ENCODE results near the gene MAN2A1. TPM values are rescaled to one million over a fixed set of nuclear protein-coding genes. Genes with fewer than 3 reads are reported as not detected.

Gene MAN2A1
- total and polyA plus RNA-seq, 2 donors = 22.2 to 66.4 TPM

DNA sequence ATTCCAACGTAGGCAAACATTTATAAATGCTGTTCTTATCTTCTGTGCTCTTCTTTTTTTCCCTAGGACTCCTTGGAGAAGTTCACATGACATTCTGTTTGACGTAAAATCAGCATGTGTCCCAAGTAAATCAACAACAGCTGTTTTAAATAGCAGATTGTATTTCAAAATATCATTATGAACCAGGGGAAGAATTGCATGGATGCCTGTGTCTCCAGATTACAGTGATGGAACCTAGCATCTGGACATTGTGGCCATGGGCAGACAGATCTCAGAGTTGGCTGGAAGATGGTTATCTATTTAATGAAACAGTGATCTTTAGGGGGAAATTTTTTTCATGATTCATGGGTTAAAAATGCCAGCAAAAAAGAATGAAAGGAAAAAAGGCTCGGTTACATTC is 222.0 kb downstream of the MAN2A1 start:
- WGBS = 93% methylated on average over 3 of the region's 3 CpGs
- DNase-seq (ENCODE audit: low read depth in 6 of 9, low spot score in 9 of 9) = no peak
- no peak overlapping the region for H3K27ac ChIP-seq (ENCODE audit: low read depth in 1 of 2, low read length in 1 of 2)
- peaks cover 30 to 39% of the 10 kb centered on the region in 2 donors for H3K4me1 ChIP-seq (ENCODE audit: control insufficient read depth in 2 of 2, insufficient read depth in 2 of 2, low read length in 2 of 2)
- H3K27me3 ChIP-seq (ENCODE audit: control insufficient read depth in 2 of 2, insufficient read depth in 1 of 2, low read length in 1 of 2) = no peaks in the 10 kb centered on the region
- H3K4me3 ChIP-seq (ENCODE audit: low read length in 2 of 2) = no peak overlapping the region
- H3K9me3 ChIP-seq (ENCODE audit: control insufficient read depth in 2 of 2, insufficient read depth in 1 of 2, low read length in 1 of 2) = no peaks in the 10 kb centered on the region
- no peaks in the 10 kb centered on the region for H3K36me3 ChIP-seq (ENCODE audit: control insufficient read depth in 2 of 2, insufficient read depth in 2 of 2, low read length in 1 of 2)

DNA sequence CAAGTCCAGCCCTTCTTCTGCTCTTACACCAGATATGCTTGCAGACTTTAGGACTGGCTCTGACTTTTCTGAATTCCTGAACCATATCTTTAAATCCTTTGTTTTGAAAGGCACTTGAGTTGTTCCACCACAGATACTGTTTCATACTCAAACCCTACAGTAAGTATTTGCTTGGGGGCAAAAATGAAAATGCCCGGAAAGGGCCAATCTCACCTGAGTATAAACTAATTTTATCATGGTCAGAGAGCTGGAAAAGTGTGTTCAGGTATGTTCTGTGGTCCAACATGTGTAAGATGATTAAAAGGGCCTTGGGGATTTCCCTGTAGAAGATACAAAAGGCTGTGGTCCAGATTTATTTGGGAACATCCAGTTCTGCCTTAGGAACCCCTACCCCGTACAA is 225.2 kb downstream of the MAN2A1 start:
- WGBS = 97% methylated on average over 2 of the region's 2 CpGs

DNA sequence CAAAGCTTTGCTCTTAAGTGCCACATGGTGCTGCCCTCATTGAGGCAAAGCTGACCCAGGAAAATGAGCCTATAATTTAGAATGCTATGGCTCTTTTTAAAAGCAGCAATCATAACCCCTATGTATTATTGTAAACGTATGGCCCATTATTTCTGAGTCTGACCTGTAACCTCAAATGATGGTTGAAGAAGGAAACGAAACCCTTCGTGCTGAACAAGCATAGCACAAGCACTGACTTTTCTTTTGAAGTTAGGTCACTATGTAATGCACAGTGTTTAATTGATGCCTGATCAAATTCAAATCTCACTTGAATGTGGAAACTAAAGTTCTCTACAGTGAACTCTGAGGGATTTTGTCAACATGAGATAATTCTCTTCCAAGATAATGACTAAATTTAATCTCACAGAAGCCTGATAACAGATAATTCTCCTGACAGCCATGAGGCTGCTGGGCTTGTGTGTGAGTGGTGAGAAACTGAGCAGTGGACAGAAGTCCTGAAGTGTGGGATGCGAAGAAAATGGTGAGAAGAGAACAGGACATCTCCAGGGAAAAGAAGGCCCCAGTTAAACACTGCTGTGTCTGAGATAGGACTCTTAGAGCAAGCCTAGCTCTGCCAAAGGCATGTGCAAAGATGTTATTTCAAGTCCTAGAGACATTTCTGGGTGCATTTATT is 226.9 kb downstream of the MAN2A1 start:
- DNase-seq (ENCODE audit: low read depth in 6 of 9, low spot score in 9 of 9) = no peak
- no peaks in the 10 kb centered on the region for H3K36me3 ChIP-seq (ENCODE audit: control insufficient read depth in 2 of 2, insufficient read depth in 2 of 2, low read length in 1 of 2)
- no peak overlapping the region for H3K27ac ChIP-seq (ENCODE audit: low read depth in 1 of 2, low read length in 1 of 2)
- peaks cover 0 to 7% of the 10 kb centered on the region in 2 donors for H3K9me3 ChIP-seq (ENCODE audit: control insufficient read depth in 2 of 2, insufficient read depth in 1 of 2, low read length in 1 of 2)
- H3K27me3 ChIP-seq (ENCODE audit: control insufficient read depth in 2 of 2, insufficient read depth in 1 of 2, low read length in 1 of 2) = no peaks in the 10 kb centered on the region
- no peak overlapping the region for H3K4me3 ChIP-seq (ENCODE audit: low read length in 2 of 2)
- peaks cover 35 to 48% of the 10 kb centered on the region in 2 donors for H3K4me1 ChIP-seq (ENCODE audit: control insufficient read depth in 2 of 2, insufficient read depth in 2 of 2, low read length in 2 of 2)
- 97% methylated on average over 4 of the region's 4 CpGs for WGBS

More for the DNA sequence above, 225.2 kb downstream of the MAN2A1 start:
- DNase-seq (ENCODE audit: low read depth in 6 of 9, low spot score in 9 of 9) = no peak
- no peak overlapping the region for H3K27ac ChIP-seq (ENCODE audit: low read depth in 1 of 2, low read length in 1 of 2)
- H3K27me3 ChIP-seq (ENCODE audit: control insufficient read depth in 2 of 2, insufficient read depth in 1 of 2, low read length in 1 of 2) = no peaks in the 10 kb centered on the region
- H3K4me3 ChIP-seq (ENCODE audit: low read length in 2 of 2) = no peak overlapping the region
- H3K9me3 ChIP-seq (ENCODE audit: control insufficient read depth in 2 of 2, insufficient read depth in 1 of 2, low read length in 1 of 2) = peaks cover 0 to 7% of the 10 kb centered on the region in 2 donors
- H3K36me3 ChIP-seq (ENCODE audit: control insufficient read depth in 2 of 2, insufficient read depth in 2 of 2, low read length in 1 of 2) = no peaks in the 10 kb centered on the region
- peaks cover 21 to 34% of the 10 kb centered on the region in 2 donors for H3K4me1 ChIP-seq (ENCODE audit: control insufficient read depth in 2 of 2, insufficient read depth in 2 of 2, low read length in 2 of 2)
